BJ (cell line): ENCODE results near the gene TUBGCP2. TPM values are rescaled to one million over a fixed set of nuclear protein-coding genes. Genes with fewer than 3 reads are reported as not detected.

Experiments
- CTCF ChIA-PET: fragments of 350-600 bp; formaldehyde crosslinking; extraction: SDS; loops from one replicate; lab custom pipeline; 2021; ENCODE audit warnings: antibody characterized with exemption, inconsistent platforms; lab: Yijun Ruan, JAX
- POLR2A ChIA-PET: fragments of 300-600 bp; sonication (Branson Sonifier 250); formaldehyde crosslinking; extraction: SDS; loops from one replicate; lab custom pipeline; 2021; ENCODE audit warnings: antibody characterized with exemption; lab: Charles Lee
- DNase-seq: peaks from one replicate; pipeline ENCODE4 v3.0.0-alpha.2; 2011; ENCODE audit warnings: low read depth
- H3K27me3 ChIP-seq: 2 replicates; pipeline ENCODE4 v1.6.0; 2011; ENCODE audit warnings: low read length; ENCODE audit not compliant: control insufficient read depth, insufficient read depth
- H3K36me3 ChIP-seq: 2 replicates; pipeline ENCODE4 v1.5.1; 2011; ENCODE audit warnings: low read length; ENCODE audit not compliant: control insufficient read depth, insufficient read depth
- H3K4me3 ChIP-seq: 2 replicates; pipeline ENCODE4 v1.5.1; 2011; ENCODE audit warnings: low read depth, mild to moderate bottlenecking, control low read depth, low read length
- polyA plus RNA-seq: library from polyadenylated mRNA; depleted of rRNA; stranded (reverse); fragments of >200 nt; gene quantifications from 2 replicates; pipeline ENCODE4 v1.2.3, GENCODE V29; 2011
- TF ChIP-seq, protein P1 (sequence below): IDR thresholded peaks from 2 replicates; pipeline ENCODE4 v1.5.1; 2011; ENCODE audit warnings: low read depth, mild to moderate bottlenecking, control low read depth, inconsistent platforms, low read length, moderate library complexity; ENCODE audit not compliant: insufficient read depth

The TUBGCP2 gene
- polyA plus RNA-seq, 1 experiment = 55.8 TPM

DNA sequence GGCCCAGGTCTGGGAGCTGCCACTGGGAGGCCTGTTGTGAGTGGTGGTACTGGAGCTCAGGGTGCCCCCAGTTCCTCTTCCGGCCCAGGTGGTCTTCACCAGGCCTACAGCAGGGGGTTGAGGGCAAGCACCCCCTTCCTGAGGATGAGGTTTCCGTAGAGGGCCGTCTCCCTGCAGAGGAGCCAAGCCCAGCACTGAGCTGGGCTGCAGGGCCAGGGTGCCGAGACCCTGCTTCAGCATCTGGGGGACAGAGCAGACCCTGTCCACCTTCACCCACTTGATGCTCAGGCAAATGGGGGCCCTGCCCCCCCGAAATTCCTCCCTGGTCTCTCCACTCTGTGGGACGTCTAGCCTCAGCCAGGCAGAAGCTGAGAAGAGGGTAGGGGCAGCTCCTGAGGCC, 46.6 kb upstream of the TUBGCP2 start:
- Histone ChIP-seq H3K36me3 (peaks cover 3% of the 10 kb centered on the region), H3K4me3 (no peak overlapping the region), H3K27me3 (no peaks in the 10 kb centered on the region)
- POLR2A ChIA-PET = no interaction called here
- no peak for DNase-seq
- TF ChIP-seq, protein P1, sequence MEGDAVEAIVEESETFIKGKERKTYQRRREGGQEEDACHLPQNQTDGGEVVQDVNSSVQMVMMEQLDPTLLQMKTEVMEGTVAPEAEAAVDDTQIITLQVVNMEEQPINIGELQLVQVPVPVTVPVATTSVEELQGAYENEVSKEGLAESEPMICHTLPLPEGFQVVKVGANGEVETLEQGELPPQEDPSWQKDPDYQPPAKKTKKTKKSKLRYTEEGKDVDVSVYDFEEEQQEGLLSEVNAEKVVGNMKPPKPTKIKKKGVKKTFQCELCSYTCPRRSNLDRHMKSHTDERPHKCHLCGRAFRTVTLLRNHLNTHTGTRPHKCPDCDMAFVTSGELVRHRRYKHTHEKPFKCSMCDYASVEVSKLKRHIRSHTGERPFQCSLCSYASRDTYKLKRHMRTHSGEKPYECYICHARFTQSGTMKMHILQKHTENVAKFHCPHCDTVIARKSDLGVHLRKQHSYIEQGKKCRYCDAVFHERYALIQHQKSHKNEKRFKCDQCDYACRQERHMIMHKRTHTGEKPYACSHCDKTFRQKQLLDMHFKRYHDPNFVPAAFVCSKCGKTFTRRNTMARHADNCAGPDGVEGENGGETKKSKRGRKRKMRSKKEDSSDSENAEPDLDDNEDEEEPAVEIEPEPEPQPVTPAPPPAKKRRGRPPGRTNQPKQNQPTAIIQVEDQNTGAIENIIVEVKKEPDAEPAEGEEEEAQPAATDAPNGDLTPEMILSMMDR = no peak
- CTCF ChIA-PET = no interaction called here

- POLR2A ChIA-PET = no interaction called here
These were observed 46.1 kb upstream of the TUBGCP2 start for GRCh38 chr10:133354672-133355240.

GRCh38 chr10:133353988-133354605, 45.4 kb upstream of the TUBGCP2 start:
- POLR2A ChIA-PET = no interaction called here

More at GRCh38 chr10:133354672-133355240, 46.1 kb upstream of the TUBGCP2 start:
- Histone ChIP-seq H3K36me3 (peaks cover 3% of the 10 kb centered on the region), H3K27me3 (no peaks in the 10 kb centered on the region), H3K4me3 (no peak overlapping the region)
- CTCF ChIA-PET = no interaction called here
- DNase-seq = no peak
- TF ChIP-seq, protein P1 = no peak

DNA sequence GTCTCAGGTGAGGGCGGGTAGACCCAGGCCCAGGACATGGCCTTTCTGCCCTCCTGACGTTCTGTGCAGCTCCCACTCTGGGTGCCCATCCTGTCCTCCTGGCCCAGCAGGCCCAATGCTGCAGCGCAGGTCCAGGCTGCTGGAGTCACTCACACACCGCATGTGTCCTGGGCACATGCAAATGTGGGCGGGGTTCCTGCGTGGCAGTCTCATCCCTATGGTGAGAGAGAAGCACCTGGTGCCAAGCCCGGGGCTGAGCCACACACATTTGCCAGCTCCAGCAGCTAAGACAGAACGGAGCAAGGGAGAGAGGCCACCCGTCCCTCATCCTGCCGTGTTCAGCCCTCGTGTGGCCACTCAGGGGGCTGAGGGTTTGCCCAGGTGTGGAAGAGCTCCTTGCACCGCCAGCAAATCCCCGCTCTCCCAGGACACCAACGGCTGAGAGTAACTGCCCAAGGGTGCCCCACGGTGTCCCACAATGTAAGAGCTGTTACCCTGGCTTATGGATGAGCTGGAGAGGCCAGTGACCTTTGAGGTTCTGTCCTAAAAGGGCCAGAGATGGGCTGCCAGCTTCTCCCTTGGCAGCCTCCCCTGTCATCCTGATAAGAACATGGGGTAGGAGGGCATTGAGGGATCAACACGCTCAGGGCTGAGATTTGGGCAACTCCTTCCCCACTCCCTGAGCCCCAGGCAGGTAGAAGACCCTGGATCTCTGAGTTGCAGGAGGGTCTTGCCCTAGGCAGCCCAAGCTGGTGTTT, 44.7 kb upstream of the TUBGCP2 start:
- ChIA-PET POLR2A (no interaction called here), CTCF (interaction anchor here (0.8 kb wide), 1 partner anchor 24 kb away, joined by 3 read pairs; no protein-coding TSS in a partner anchor)

More at GRCh38 chr10:133353988-133354605, 45.4 kb upstream of the TUBGCP2 start:
- Histone ChIP-seq H3K4me3 (no peak overlapping the region), H3K27me3 (no peaks in the 10 kb centered on the region), H3K36me3 (peaks cover 3% of the 10 kb centered on the region)
- CTCF ChIA-PET = interaction anchor here (0.8 kb wide), 1 partner anchor 25 kb away, joined by 3 read pairs; no protein-coding TSS in a partner anchor
- TF ChIP-seq, protein P1 = no peak
- DNase-seq = no peak

More for the DNA sequence above, 44.7 kb upstream of the TUBGCP2 start:
- Histone ChIP-seq H3K4me3 (no peak overlapping the region), H3K27me3 (no peaks in the 10 kb centered on the region), H3K36me3 (peaks cover 3% of the 10 kb centered on the region)
- no peak for DNase-seq
- TF ChIP-seq, protein P1 = no peak
